Measurements from ENCODE around the gene SNX30. TPM values are rescaled to one million over a fixed set of nuclear protein-coding genes. Genes with fewer than 3 reads are reported as not detected.

SNX30 gene
- 10.0 and 11.6 TPM in 2 replicates for total RNA-seq

GRCh38 chr9:112750016-112750763 lies at the start of gene SNX30:
Gene SNX30, plus strand, starts transcription at chr9:112750760. Its CDS starts 242 bp downstream, at chr9:112751002.

DNA sequence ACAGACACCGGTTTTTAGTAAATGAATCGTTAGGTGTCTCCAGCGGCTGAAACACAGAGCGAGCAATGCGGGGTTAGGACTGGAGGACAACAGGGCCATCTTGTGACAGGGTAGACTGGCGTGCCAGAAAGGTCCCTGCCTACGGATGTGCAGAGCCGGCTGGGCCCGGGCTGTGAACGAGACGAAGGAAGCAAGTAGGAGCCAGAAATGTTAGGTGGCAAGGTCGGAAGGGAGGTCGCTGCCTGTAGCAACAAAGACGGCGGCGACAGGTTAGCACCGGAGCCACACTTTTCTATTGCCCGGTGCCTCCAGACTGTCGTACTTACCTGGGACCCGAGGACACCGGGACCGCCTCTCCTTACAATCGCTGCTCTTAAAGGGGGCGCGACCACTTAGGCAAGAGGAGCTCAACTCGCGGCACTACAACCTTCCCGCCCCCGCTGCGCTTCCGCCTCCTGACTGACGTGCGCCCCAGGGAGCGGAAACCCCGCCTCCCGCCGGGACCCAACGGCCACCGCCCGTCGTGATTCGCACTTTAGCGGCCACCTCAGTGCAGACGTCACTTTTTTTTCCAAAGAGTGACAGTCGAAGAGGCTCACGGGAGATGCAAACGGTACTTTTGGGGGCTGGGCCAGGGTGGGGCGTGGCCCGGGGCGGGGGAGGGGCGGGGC lies 32.8 kb upstream of the SNX30 start, which contains the start of gene INIP:
TSS of gene INIP (minus strand) at position 457 of the 671 bp plus-strand sequence. CDS start 1,632 bp downstream, outside the sequence.

DNA sequence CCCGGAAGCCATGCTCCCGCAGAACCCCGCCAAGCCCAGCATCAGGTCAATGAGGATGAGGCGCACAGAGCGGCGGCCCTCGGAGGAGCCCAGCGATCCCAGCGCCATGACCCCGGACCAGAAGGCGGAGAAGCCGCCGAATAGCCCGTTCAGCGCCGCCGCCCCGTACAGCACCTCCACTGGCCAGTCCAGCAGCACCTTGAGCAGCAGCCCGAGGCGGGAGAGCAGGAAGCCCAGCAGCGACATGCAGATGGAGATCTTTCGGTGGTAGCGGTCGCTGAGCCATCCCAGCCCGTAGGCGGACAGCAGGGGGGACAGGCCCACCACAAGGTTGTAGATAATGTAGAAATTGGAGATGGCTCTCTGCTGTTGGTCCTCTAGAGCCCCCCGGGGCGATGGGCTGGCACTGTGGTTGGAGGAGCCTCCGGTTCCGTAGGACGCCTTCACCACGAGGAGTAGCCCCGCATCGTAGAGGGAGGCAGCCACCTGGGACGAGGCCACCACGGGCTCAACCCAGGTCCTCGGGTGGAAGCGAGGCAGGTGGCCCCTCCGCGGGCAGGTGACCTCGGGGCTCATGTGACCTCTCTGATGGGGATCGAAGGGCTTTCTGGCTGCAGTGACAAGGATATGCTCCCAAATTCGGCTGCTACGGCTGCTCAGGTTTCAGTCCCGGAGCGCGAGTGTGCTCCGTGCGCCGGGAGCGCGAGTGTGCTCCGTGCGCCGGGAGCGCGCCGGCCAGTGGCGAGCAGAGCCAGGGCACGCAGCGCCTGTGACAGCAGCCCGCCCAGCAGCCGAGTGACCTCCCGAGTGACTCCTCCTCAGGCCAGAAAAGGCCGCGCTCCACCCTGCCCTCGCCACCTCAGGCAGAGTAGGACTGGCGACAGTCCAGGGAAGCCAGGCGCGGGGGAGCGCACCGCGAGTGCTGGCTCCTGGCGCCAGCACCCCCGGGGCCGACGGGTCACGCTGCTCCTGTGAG lies 139.8 kb downstream of the SNX30 start, which contains the start of gene SLC46A2:
TSS of gene SLC46A2 (minus strand) at position 771 of the 976 bp plus-strand sequence. CDS start at position 576, 195 bp downstream.

Other genes starting within 250 kb of the SNX30 start
- 15.2 and 23.6 TPM in 2 replicates for gene INIP, start 32.6 kb upstream of the SNX30 start, total RNA-seq
- not detected in 2 replicates for gene SLC46A2, start 140.1 kb downstream of the SNX30 start, total RNA-seq